T-cell (primary cell): ENCODE data around the gene AAK1. TPM values are rescaled to one million over a fixed set of nuclear protein-coding genes. Genes with fewer than 3 reads are reported as not detected.
"Not testable (repeated sequence)": the region's sequence is repeated elsewhere in the genome, so short reads cannot be mapped to it uniquely, and the experiment has no call there.

ENCODE experiments used
- ATAC-seq, 4 experiments: fragments of 200-7000 bp in 3 of 4; fragments of 150-1000 bp in 1 of 4; cut with Tn5 transposase; replicated peaks in 1 of 4; 1 replicate in 3 of 4; 2 replicates in 1 of 4; pipeline ENCODE4 v1.10.0; 2021; ENCODE audit warnings: moderate library complexity in 3 of 4, mild to moderate bottlenecking in 2 of 4, moderate number of reproducible peaks in 1 of 4
- CTCF ChIA-PET, 2 donors: fragments of 300-600 bp; sonication (Branson Sonifier 250); formaldehyde crosslinking; loops; one replicate each; lab custom pipeline; 2022; ENCODE audit warnings: antibody characterized with exemption in 2 of 2; lab: Charles Lee
- POLR2A ChIA-PET, 2 donors: fragments of 300-600 bp; sonication (Branson Sonifier 250); formaldehyde crosslinking; loops; one replicate each; lab custom pipeline; 2022; ENCODE audit warnings: antibody characterized with exemption in 2 of 2; lab: Charles Lee
- DNase-seq, 35 experiments: peaks; one replicate each; pipeline versions ENCODE4 v3.0.0 to v3.0.0-alpha.2; 2013 to 2023
- H3K27ac ChIP-seq: one replicate; pipeline ENCODE4 v1.5.1; 2013; ENCODE audit warnings: low read length
- H3K27me3 ChIP-seq, 2 experiments: replicated peaks in 1 of 2; 1 replicate in 1 of 2; 2 replicates in 1 of 2; pipeline versions ENCODE4 v1.6.1 to v1.7.0; 2013; ENCODE audit warnings: low read length in 1 of 2, mixed read lengths in 1 of 2; ENCODE audit not compliant: control insufficient read depth in 2 of 2, insufficient read depth in 2 of 2; ENCODE audit errors: extremely low read depth in 1 of 2
- H3K36me3 ChIP-seq, 2 donors: 1 replicate in 1 of 2; 2 replicates in 1 of 2; pipeline versions ENCODE4 v1.6.1 to v1.7.0; 2013; ENCODE audit warnings: low read length in 1 of 2; ENCODE audit not compliant: control insufficient read depth in 2 of 2, insufficient read depth in 1 of 2; ENCODE audit errors: extremely low read depth in 1 of 2
- H3K4me1 ChIP-seq, 2 experiments: 1 replicate in 1 of 2; 2 replicates in 1 of 2; pipeline versions ENCODE4 v1.6.1 to v1.7.0; 2013; ENCODE audit warnings: low read length in 2 of 2, mixed read lengths in 1 of 2; ENCODE audit not compliant: insufficient read depth in 2 of 2, control insufficient read depth in 1 of 2; ENCODE audit errors: extremely low read depth in 1 of 2
- H3K4me3 ChIP-seq, 2 donors: 1 replicate in 1 of 2; 2 replicates in 1 of 2; pipeline versions ENCODE4 v1.5.1 to v1.7.0; 2013; ENCODE audit warnings: mild to moderate bottlenecking in 2 of 2, low read length in 1 of 2, moderate library complexity in 1 of 2; ENCODE audit not compliant: control insufficient read depth in 1 of 2; ENCODE audit errors: extremely low read depth in 1 of 2
- H3K9me3 ChIP-seq: 2 replicates; pipeline ENCODE4 v1.7.0; 2013
- H3K27ac Mint-ChIP-seq, 2 donors: one replicate each; pipeline ENCODE4 v1.8.0; 2020 to 2021; ENCODE audit warnings: mild to moderate bottlenecking in 2 of 2, mixed read lengths in 2 of 2
- H3K27me3 Mint-ChIP-seq, 2 donors: one replicate each; pipeline ENCODE4 v1.8.0; 2021 to 2022; ENCODE audit warnings: mixed read lengths in 2 of 2
- H3K36me3 Mint-ChIP-seq: one replicate; pipeline ENCODE4 v1.8.0; 2021; ENCODE audit warnings: mixed read lengths
- H3K4me1 Mint-ChIP-seq, 3 donors: one replicate each; pipeline ENCODE4 v1.8.0; 2020 to 2022; ENCODE audit warnings: mixed read lengths in 3 of 3, mild to moderate bottlenecking in 1 of 3
- H3K4me3 Mint-ChIP-seq, 3 donors: one replicate each; pipeline ENCODE4 v1.8.0; 2020 to 2022; ENCODE audit warnings: mild to moderate bottlenecking in 3 of 3, mixed read lengths in 3 of 3, moderate library complexity in 3 of 3
- H3K9me3 Mint-ChIP-seq, 3 donors: one replicate each; pipeline ENCODE4 v1.8.0; 2020 to 2022; ENCODE audit warnings: mixed read lengths in 3 of 3
- WGBS: methylation state at CpG from one replicate; pipeline ENCODE4 v1.1.5; 2013; ENCODE audit warnings: missing lambda C conversion rate; ENCODE audit not compliant: insufficient coverage; 5-methylcytosine and 5-hydroxymethylcytosine counted together
- total RNA-seq, 35 experiments: library from RNA in 6 of 35; stranded (reverse) in 6 of 35; fragments of 120-200 nt in 1 of 35; gene quantifications; one replicate each; pipeline versions ENCODE4 v1.2.1 to v1.2.4 and lab custom pipeline; 2013 to 2026

AAK1 gene
- total RNA-seq, 5 donors from 2014 or later (not counting 1 experiment from before 2014, with no cell fraction given): 170 to 283 (median 177) TPM

GRCh38 chr2:69622017-69622540 lies 21.5 kb downstream of the AAK1 start:
- ChIA-PET CTCF (interaction anchor here (0.7 to 1.5 kb wide), 3 partner anchors 25 to 103 kb away, joined by 3 to 4 read pairs (median 3); no protein-coding TSS in a partner anchor), POLR2A (interaction anchor here (1.0 to 1.1 kb wide), 2 partner anchors 24 to 71 kb away, joined by 5 to 20 read pairs; no protein-coding TSS in a partner anchor)
- not testable (repeated sequence) for H3K9me3 ChIP-seq, H3K36me3 ChIP-seq, H3K36me3 Mint-ChIP-seq, H3K9me3 Mint-ChIP-seq, H3K4me3 ChIP-seq, H3K27me3 Mint-ChIP-seq, ATAC-seq, H3K27me3 ChIP-seq, H3K4me3 Mint-ChIP-seq, DNase-seq, H3K27ac ChIP-seq
- peak overlapping the region in 1 of 2 donors; percentile 63 for H3K27ac Mint-ChIP-seq
- 98% methylated on average over 16 of the region's 29 CpGs for WGBS
- H3K4me1 Mint-ChIP-seq: peaks cover 0 to 20% (median 0%) of the 10 kb centered on the region in 3 donors
- H3K4me1 ChIP-seq: peaks cover 49 to 75% of the 10 kb centered on the region in 2 experiments

GRCh38 chr2:69621440-69621839 lies 22.1 kb downstream of the AAK1 start:
- Histone ChIP-seq H3K4me3 (no peak overlapping the region), H3K4me1 (peaks cover 50 to 76% of the 10 kb centered on the region in 2 experiments), H3K36me3 (no peaks in the 10 kb centered on the region), H3K9me3 (no peaks in the 10 kb centered on the region), H3K27me3 (no peaks in the 10 kb centered on the region), H3K27ac (no peak overlapping the region)
- no peaks in the 10 kb centered on the region for H3K27me3 Mint-ChIP-seq
- no peak overlapping the region for H3K4me3 Mint-ChIP-seq
- ChIA-PET CTCF (interaction anchor here in 1 of 2 donors (1.5 kb wide), 1 partner anchor 104 kb away, joined by 3 read pairs; no protein-coding TSS in a partner anchor), POLR2A (interaction anchor here (0.8 to 1.0 kb wide), 2 partner anchors 17 to 25 kb away, joined by 6 to 20 read pairs; no protein-coding TSS in a partner anchor)
- 66% methylated on average over 3 of the region's 3 CpGs for WGBS
- H3K27ac Mint-ChIP-seq: peak overlapping the region; percentile 36 to 63
- no peak for ATAC-seq
- H3K36me3 Mint-ChIP-seq: peaks cover 6% of the 10 kb centered on the region
- H3K4me1 Mint-ChIP-seq: peaks cover 0 to 20% (median 0%) of the 10 kb centered on the region in 3 donors
- DNase-seq: no peak
- no peaks in the 10 kb centered on the region for H3K9me3 Mint-ChIP-seq

- Mint-ChIP-seq H3K4me3 (no peak overlapping the region), H3K4me1 (peaks cover 2 to 24% (median 3%) of the 10 kb centered on the region in 3 donors), H3K9me3 (no peaks in the 10 kb centered on the region), H3K36me3 (peaks cover 6% of the 10 kb centered on the region), H3K27ac (no peak overlapping the region), H3K27me3 (no peaks in the 10 kb centered on the region)
- no peaks in the 10 kb centered on the region for H3K36me3 ChIP-seq
- peak overlapping the region; percentile 0 for H3K27ac ChIP-seq
- H3K4me3 ChIP-seq: peak overlapping the region in 1 of 2 donors; percentile 2
- no peaks in the 10 kb centered on the region for H3K27me3 ChIP-seq
- peaks cover 49 to 76% of the 10 kb centered on the region in 2 experiments for H3K4me1 ChIP-seq
- DNase-seq (peak in 1 of 35 experiments; percentile 34), ATAC-seq (peak; percentile 52 to 69 (median 62))
- POLR2A ChIA-PET: interaction anchor here (0.8 to 1.0 kb wide), 2 partner anchors 17 to 25 kb away, joined by 6 to 20 read pairs; no protein-coding TSS in a partner anchor
- 95% methylated on average over 5 of the region's 7 CpGs for WGBS
- CTCF ChIA-PET: interaction anchor here in 1 of 2 donors (0.5 to 1.5 kb wide), 3 partner anchors 16 to 104 kb away, joined by 3 to 4 read pairs (median 4); no protein-coding TSS in a partner anchor
- no peaks in the 10 kb centered on the region for H3K9me3 ChIP-seq
Observed at GRCh38 chr2:69620870-69621269, 22.7 kb downstream of the AAK1 start.

DNA sequence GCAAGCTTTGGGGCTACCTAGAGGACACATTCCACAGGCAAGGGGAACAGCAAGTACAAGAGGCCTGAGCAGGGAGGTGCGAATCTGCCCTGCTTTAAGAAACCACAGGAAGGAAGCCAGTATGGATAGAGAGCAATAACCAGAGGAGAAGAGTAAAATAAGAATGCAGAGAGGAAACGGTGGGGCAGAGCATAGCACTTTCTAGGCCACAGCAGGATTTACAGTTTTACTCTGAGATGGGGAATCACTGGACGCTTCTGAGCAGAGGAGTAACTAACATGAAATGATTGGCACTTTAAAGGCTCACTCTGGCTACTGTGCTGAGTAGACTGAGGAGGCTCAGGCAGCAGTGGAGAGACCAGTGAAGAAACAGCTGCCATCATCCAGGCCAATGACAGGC lies 23.8 kb downstream of the AAK1 start:
- Histone ChIP-seq H3K4me3 (peak overlapping the region in 1 of 2 donors; percentile 2), H3K27ac (peak overlapping the region; percentile 0), H3K4me1 (peaks cover 43 to 79% of the 10 kb centered on the region in 2 experiments), H3K36me3 (peaks cover 0 to 8% of the 10 kb centered on the region in 2 donors), H3K9me3 (no peaks in the 10 kb centered on the region), H3K27me3 (no peaks in the 10 kb centered on the region)
- POLR2A ChIA-PET: no interaction called here
- Mint-ChIP-seq H3K36me3 (peaks cover 13% of the 10 kb centered on the region), H3K4me3 (no peak overlapping the region), H3K27ac (no peak overlapping the region), H3K27me3 (no peaks in the 10 kb centered on the region), H3K9me3 (no peaks in the 10 kb centered on the region), H3K4me1 (peaks cover 13 to 36% (median 15%) of the 10 kb centered on the region in 3 donors)
- DNase-seq: peak in 3 of 35 experiments; percentile 11 to 38 (median 25)
- ATAC-seq: peak; percentile 41 to 72 (median 54)
- CTCF ChIA-PET: interaction anchor here in 1 of 2 donors (0.7 kb wide), 1 partner anchor 23 kb away, joined by 3 read pairs; no protein-coding TSS in a partner anchor
- WGBS: 0% methylated on average over 2 of the region's 3 CpGs

DNA sequence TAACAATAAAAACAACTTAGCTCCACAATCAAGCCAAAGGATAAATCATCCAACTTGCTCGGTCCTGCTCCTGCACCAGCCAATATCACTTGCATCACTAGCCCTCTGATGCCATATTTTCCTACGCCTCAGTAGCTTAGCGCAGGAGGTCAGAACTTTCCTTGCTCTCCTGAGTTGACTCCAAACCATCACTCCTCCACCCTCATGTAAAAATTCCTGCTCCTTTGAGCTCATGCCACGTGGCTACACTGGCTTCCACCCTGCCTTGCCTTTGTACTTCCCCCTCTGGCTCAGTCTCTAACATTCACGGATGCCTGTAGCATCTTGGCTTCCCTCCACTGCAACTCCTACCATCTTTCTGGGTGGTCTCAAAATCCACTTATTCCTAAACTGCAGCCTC lies 25.2 kb downstream of the AAK1 start:
- Histone ChIP-seq H3K36me3 (peaks cover 0 to 11% of the 10 kb centered on the region in 2 donors), H3K9me3 (peaks cover 2% of the 10 kb centered on the region), H3K27me3 (no peaks in the 10 kb centered on the region), H3K27ac (peak overlapping the region; percentile 20), H3K4me3 (no peak overlapping the region), H3K4me1 (peaks cover 43 to 87% of the 10 kb centered on the region in 2 experiments)
- 93% methylated on average over 5 of the region's 5 CpGs for WGBS
- no peak overlapping the region for H3K4me3 Mint-ChIP-seq
- no peak for ATAC-seq
- peaks cover 24 to 37% (median 26%) of the 10 kb centered on the region in 3 donors for H3K4me1 Mint-ChIP-seq
- peaks cover 24% of the 10 kb centered on the region for H3K36me3 Mint-ChIP-seq
- ChIA-PET POLR2A (interaction anchor here in 1 of 2 donors (0.5 to 1.0 kb wide), 2 partner anchors 13 to 30 kb away, joined by 3 to 6 read pairs; no protein-coding TSS in a partner anchor), CTCF (interaction anchor here in 1 of 2 donors (0.5 to 1.5 kb wide), 4 partner anchors 44 to 108 kb away, joined by 3 to 5 read pairs (median 4); no protein-coding TSS in a partner anchor)
- H3K27me3 Mint-ChIP-seq: no peaks in the 10 kb centered on the region
- no peak for DNase-seq
- H3K27ac Mint-ChIP-seq: no peak overlapping the region
- no peaks in the 10 kb centered on the region for H3K9me3 Mint-ChIP-seq

GRCh38 chr2:69617744-69618143 lies 25.8 kb downstream of the AAK1 start:
- DNase-seq (no peak), ATAC-seq (no peak)
- peaks cover 25% of the 10 kb centered on the region for H3K36me3 Mint-ChIP-seq
- H3K9me3 Mint-ChIP-seq: no peaks in the 10 kb centered on the region
- no peaks in the 10 kb centered on the region for H3K27me3 ChIP-seq
- H3K27ac ChIP-seq: no peak overlapping the region
- peaks cover 0 to 16% of the 10 kb centered on the region in 2 donors for H3K36me3 ChIP-seq
- peaks cover 30 to 37% (median 33%) of the 10 kb centered on the region in 3 donors for H3K4me1 Mint-ChIP-seq
- no CpG with 5 or more reads among the region's 1 CpG for WGBS
- no peak overlapping the region for H3K4me3 Mint-ChIP-seq
- no peak overlapping the region for H3K27ac Mint-ChIP-seq
- no peaks in the 10 kb centered on the region for H3K27me3 Mint-ChIP-seq
- H3K4me3 ChIP-seq: no peak overlapping the region
- ChIA-PET CTCF (interaction anchor here (0.6 to 1.5 kb wide), 4 partner anchors 17 to 109 kb away, joined by 3 to 4 read pairs (median 3); no protein-coding TSS in a partner anchor), POLR2A (no interaction called here)
- H3K4me1 ChIP-seq: peaks cover 43 to 83% of the 10 kb centered on the region in 2 experiments
- peaks cover 2% of the 10 kb centered on the region for H3K9me3 ChIP-seq
